Neural progenitor cell (in vitro differentiated cells): ENCODE data around the gene SCN9A. TPM values are rescaled to one million over a fixed set of nuclear protein-coding genes. Genes with fewer than 3 reads are reported as not detected.

Experiments
- DNase-seq: peaks from one replicate; pipeline ENCODE4 v3.0.0-alpha.2; 2016; ENCODE audit warnings: low spot score
- H2AFZ ChIP-seq: fragments of 200-600 bp; sonication (generic); replicated peaks from 2 replicates; pipeline ENCODE4 v1.6.1; 2016; ENCODE audit warnings: antibody characterized with exemption
- H3F3A ChIP-seq: fragments of 200-600 bp; sonication (generic); 2 replicates; pipeline ENCODE4 v1.6.1; 2016; ENCODE audit warnings: antibody characterized with exemption, low read depth
- H3K27ac ChIP-seq: fragments of 200-600 bp; sonication (generic); 2 replicates; pipeline ENCODE4 v1.5.1; 2016; ENCODE audit warnings: mild to moderate bottlenecking
- H3K27me3 ChIP-seq: fragments of 200-600 bp; sonication (generic); 2 replicates; pipeline ENCODE4 v1.6.1; 2016; ENCODE audit warnings: mild to moderate bottlenecking, moderate library complexity
- H3K36me3 ChIP-seq: fragments of 200-600 bp; sonication (generic); 2 replicates; pipeline ENCODE4 v1.5.1; 2016
- H3K4me1 ChIP-seq: fragments of 200-600 bp; sonication (generic); 2 replicates; pipeline ENCODE4 v1.6.1; 2016; ENCODE audit warnings: mixed run types
- H3K4me2 ChIP-seq: fragments of 200-600 bp; sonication (generic); 2 replicates; pipeline ENCODE4 v1.6.1; 2016
- H3K4me3 ChIP-seq: fragments of 200-600 bp; sonication (generic); 2 replicates; pipeline ENCODE4 v1.5.1; 2016
- H3K79me2 ChIP-seq: fragments of 200-600 bp; sonication (generic); 2 replicates; pipeline ENCODE4 v1.6.1; 2016; ENCODE audit warnings: low read depth
- H3K9ac ChIP-seq: fragments of 200-600 bp; sonication (generic); 2 replicates; pipeline ENCODE4 v1.6.1; 2016
- H3K9me3 ChIP-seq: fragments of 200-600 bp; sonication (generic); 2 replicates; pipeline ENCODE4 v1.5.1; 2016; ENCODE audit warnings: low read depth
- H4K20me1 ChIP-seq: fragments of 200-600 bp; sonication (generic); 2 replicates; pipeline ENCODE4 v1.6.1; 2016; ENCODE audit warnings: low read depth
- H3K27ac Mint-ChIP-seq: 3 replicates; pipeline ENCODE4 v1.8.0; 2021; ENCODE audit warnings: mixed read lengths
- H3K27me3 Mint-ChIP-seq: 2 replicates; pipeline ENCODE4 v1.8.0; 2022; ENCODE audit warnings: low read depth, mild to moderate bottlenecking, inconsistent platforms, moderate library complexity, mixed read lengths; ENCODE audit not compliant: insufficient read depth
- H3K36me3 Mint-ChIP-seq: 3 replicates; pipeline ENCODE4 v1.8.0; 2021; ENCODE audit warnings: mixed read lengths
- H3K4me1 Mint-ChIP-seq: 3 replicates; pipeline ENCODE4 v1.8.0; 2021; ENCODE audit warnings: mixed read lengths
- H3K4me3 Mint-ChIP-seq: 3 replicates; pipeline ENCODE4 v1.8.0; 2021; ENCODE audit warnings: mild to moderate bottlenecking, moderate library complexity, mixed read lengths
- H3K9me3 Mint-ChIP-seq: 3 replicates; pipeline ENCODE4 v1.8.0; 2020; ENCODE audit warnings: mixed read lengths
- EZH2 ChIP-seq: fragments of 200-600 bp; sonication (generic); IDR thresholded peaks from 2 replicates; pipeline ENCODE4 v1.6.1; 2017; ENCODE audit warnings: antibody characterized with exemption, mild to moderate bottlenecking, moderate library complexity
- EZH2phosphoT487 ChIP-seq: fragments of 200-600 bp; sonication (generic); IDR thresholded peaks from 2 replicates; pipeline ENCODE4 v1.6.1; 2017; ENCODE audit warnings: antibody characterized with exemption
- total RNA-seq: library from RNA; depleted of rRNA; stranded (reverse); fragments of >200 nt; gene quantifications from 2 replicates; pipeline ENCODE4 v1.2.3, GENCODE V29; 2015; ENCODE audit warnings: low replicate concordance
- TF ChIP-seq, protein P1 (sequence below): fragments of 200-600 bp; sonication (generic); IDR thresholded peaks from 2 replicates; pipeline ENCODE4 v1.5.1; 2017; ENCODE audit warnings: antibody characterized with exemption, mild to moderate bottlenecking

The SCN9A gene
- total RNA-seq, 1 donor from 2014 or later = 1.1 TPM

DNA sequence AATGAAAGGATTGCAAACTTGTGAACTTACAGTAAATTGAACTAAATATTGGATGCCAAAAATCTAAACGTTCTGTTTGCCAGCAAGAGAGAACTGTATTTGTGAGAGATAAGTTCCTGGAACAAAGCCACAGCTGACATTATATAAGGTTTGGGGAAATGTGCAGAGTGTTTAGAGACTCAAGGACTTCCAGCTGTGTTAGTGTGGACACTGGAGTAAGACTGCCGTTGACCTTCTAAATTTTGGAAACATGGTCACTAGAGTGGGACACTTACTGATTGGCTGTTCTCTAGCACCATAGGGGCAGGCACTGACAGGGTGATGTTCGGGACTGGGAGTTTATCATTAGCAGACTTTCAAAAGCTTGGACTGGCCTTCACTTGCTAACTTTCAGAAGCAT lies 40.5 kb downstream of the SCN9A start:
- TF ChIP-seq, protein P1, sequence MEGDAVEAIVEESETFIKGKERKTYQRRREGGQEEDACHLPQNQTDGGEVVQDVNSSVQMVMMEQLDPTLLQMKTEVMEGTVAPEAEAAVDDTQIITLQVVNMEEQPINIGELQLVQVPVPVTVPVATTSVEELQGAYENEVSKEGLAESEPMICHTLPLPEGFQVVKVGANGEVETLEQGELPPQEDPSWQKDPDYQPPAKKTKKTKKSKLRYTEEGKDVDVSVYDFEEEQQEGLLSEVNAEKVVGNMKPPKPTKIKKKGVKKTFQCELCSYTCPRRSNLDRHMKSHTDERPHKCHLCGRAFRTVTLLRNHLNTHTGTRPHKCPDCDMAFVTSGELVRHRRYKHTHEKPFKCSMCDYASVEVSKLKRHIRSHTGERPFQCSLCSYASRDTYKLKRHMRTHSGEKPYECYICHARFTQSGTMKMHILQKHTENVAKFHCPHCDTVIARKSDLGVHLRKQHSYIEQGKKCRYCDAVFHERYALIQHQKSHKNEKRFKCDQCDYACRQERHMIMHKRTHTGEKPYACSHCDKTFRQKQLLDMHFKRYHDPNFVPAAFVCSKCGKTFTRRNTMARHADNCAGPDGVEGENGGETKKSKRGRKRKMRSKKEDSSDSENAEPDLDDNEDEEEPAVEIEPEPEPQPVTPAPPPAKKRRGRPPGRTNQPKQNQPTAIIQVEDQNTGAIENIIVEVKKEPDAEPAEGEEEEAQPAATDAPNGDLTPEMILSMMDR = no peak
- Mint-ChIP-seq H3K27ac (no peak overlapping the region), H3K36me3 (no peaks in the 10 kb centered on the region), H3K4me1 (no peaks in the 10 kb centered on the region), H3K9me3 (no peaks in the 10 kb centered on the region), H3K27me3 (no peaks in the 10 kb centered on the region), H3K4me3 (no peak overlapping the region)
- Histone ChIP-seq H3K36me3 (no peaks in the 10 kb centered on the region), H3K9me3 (no peaks in the 10 kb centered on the region), H3K27ac (no peak overlapping the region), H3K4me1 (no peaks in the 10 kb centered on the region), H3K27me3 (no peaks in the 10 kb centered on the region), H2AFZ (no peak overlapping the region), H3K79me2 (no peaks in the 10 kb centered on the region), H4K20me1 (no peaks in the 10 kb centered on the region), H3K9ac (no peak overlapping the region), H3K4me2 (no peak overlapping the region), H3F3A (no peaks in the 10 kb centered on the region), H3K4me3 (no peak overlapping the region)
- DNase-seq = no peak

GRCh38 chr2:166334805-166335204 lies 40.9 kb downstream of the SCN9A start:
- H3K27me3 Mint-ChIP-seq = no peaks in the 10 kb centered on the region
- H3K4me3 Mint-ChIP-seq = no peak overlapping the region
- TF ChIP-seq, protein P1 = no peak
- Histone ChIP-seq H2AFZ (no peak overlapping the region), H3K36me3 (no peaks in the 10 kb centered on the region), H3K9ac (no peak overlapping the region), H3K4me2 (no peak overlapping the region), H3K27me3 (no peaks in the 10 kb centered on the region), H3F3A (no peaks in the 10 kb centered on the region), H4K20me1 (no peaks in the 10 kb centered on the region), H3K4me1 (no peaks in the 10 kb centered on the region), H3K79me2 (no peaks in the 10 kb centered on the region), H3K9me3 (no peaks in the 10 kb centered on the region), H3K4me3 (no peak overlapping the region), H3K27ac (no peak overlapping the region)
- DNase-seq = no peak
- no peaks in the 10 kb centered on the region for H3K4me1 Mint-ChIP-seq
- H3K27ac Mint-ChIP-seq = no peak overlapping the region
- no peaks in the 10 kb centered on the region for H3K9me3 Mint-ChIP-seq
- H3K36me3 Mint-ChIP-seq = no peaks in the 10 kb centered on the region

DNA sequence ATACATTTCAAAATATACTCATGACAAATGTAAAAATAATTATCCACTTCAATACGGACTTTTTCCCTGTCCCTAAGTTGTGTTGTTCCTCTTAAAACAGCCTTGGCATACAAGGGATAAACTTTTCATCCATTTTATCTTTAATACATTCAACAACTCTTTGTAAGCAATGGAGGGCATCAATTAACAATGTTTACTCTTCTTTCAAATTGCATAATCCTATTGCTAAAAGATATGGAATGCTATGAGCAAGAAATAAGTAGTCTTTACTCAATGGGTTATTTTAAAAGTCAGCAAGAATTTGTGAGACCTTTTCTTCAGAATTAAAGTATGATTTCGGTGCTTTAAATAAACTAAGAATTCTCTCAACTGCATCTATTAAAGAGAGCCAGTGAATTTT lies 41.9 kb downstream of the SCN9A start:
- H3K27ac ChIP-seq = no peak overlapping the region
- no peaks in the 10 kb centered on the region for H3K79me2 ChIP-seq
- no peaks in the 10 kb centered on the region for H3K36me3 ChIP-seq
- no peak for DNase-seq
- Mint-ChIP-seq H3K9me3 (no peaks in the 10 kb centered on the region), H3K27me3 (no peaks in the 10 kb centered on the region), H3K4me1 (no peaks in the 10 kb centered on the region), H3K27ac (no peak overlapping the region), H3K36me3 (no peaks in the 10 kb centered on the region), H3K4me3 (no peak overlapping the region)
- no peak overlapping the region for H3K4me2 ChIP-seq
- H3K27me3 ChIP-seq = no peaks in the 10 kb centered on the region
- no peaks in the 10 kb centered on the region for H3K9me3 ChIP-seq
- TF ChIP-seq, protein P1 = no peak
- TF ChIP-seq EZH2phosphoT487 (no peak), EZH2 (no peak)
- no peak overlapping the region for H2AFZ ChIP-seq
- H3K4me3 ChIP-seq = no peak overlapping the region
- no peaks in the 10 kb centered on the region for H4K20me1 ChIP-seq
- H3F3A ChIP-seq = no peaks in the 10 kb centered on the region
- H3K9ac ChIP-seq = no peak overlapping the region
- H3K4me1 ChIP-seq = no peaks in the 10 kb centered on the region

DNA sequence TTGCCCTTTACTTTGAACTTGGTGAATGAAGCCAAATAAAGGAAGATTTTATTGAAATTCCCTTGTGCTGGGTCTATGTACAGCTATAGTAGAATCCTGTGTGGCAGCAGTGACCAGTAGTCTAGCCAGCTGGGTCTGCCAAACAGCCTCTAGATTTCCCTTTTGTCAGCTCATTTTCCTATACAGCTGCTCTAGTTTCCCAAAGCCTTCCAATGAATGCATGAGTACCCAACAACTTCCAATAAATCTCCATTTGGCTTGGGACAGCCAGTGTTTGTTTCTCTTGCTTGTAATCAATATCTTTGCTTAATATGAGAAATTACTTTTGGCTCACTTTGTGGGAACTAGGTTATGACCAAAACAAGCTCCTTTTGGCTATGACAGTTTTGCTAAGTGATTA lies 43.6 kb downstream of the SCN9A start:
- H3K9me3 Mint-ChIP-seq = no peaks in the 10 kb centered on the region
- H3K9me3 ChIP-seq = no peaks in the 10 kb centered on the region
- no peaks in the 10 kb centered on the region for H3K4me1 ChIP-seq
- no peak overlapping the region for H3K9ac ChIP-seq
- H3K4me3 ChIP-seq = no peak overlapping the region
- H3K27me3 ChIP-seq = no peaks in the 10 kb centered on the region
- H4K20me1 ChIP-seq = no peaks in the 10 kb centered on the region
- H3K27me3 Mint-ChIP-seq = no peaks in the 10 kb centered on the region
- H3K27ac Mint-ChIP-seq = no peak overlapping the region
- no peaks in the 10 kb centered on the region for H3K4me1 Mint-ChIP-seq
- no peak overlapping the region for H3K27ac ChIP-seq
- no peaks in the 10 kb centered on the region for H3K79me2 ChIP-seq
- no peaks in the 10 kb centered on the region for H3K36me3 ChIP-seq
- H3F3A ChIP-seq = no peaks in the 10 kb centered on the region
- TF ChIP-seq EZH2 = no peak
- TF ChIP-seq, protein P1 = no peak
- no peak for TF ChIP-seq EZH2phosphoT487
- no peak for DNase-seq
- H2AFZ ChIP-seq = no peak overlapping the region
- H3K36me3 Mint-ChIP-seq = no peaks in the 10 kb centered on the region
- H3K4me3 Mint-ChIP-seq = no peak overlapping the region
- H3K4me2 ChIP-seq = no peak overlapping the region
